HG03108 (cell line): Measurements from ENCODE around the gene LRCOL1.

Experiments used
- ATAC-seq: cut with Tn5 transposase; IDR thresholded peaks from one replicate; pipeline ENCODE4 v1.9.1; 2021; ENCODE audit warnings: moderate library complexity; ENCODE audit not compliant: unreplicated experiment

LRCOL1 gene

GRCh38 chr12:132637811-132638210, 27.4 kb upstream of the LRCOL1 start:
- no peak for ATAC-seq

GRCh38 chr12:132635076-132635955, 24.9 kb upstream of the LRCOL1 start:
- ATAC-seq, result no peak

GRCh38 chr12:132634411-132634990, 24.1 kb upstream of the LRCOL1 start:
- ATAC-seq, result no peak

- ATAC-seq, result no peak
Observed at GRCh38 chr12:132633901-132634300, 23.5 kb upstream of the LRCOL1 start.

- no peak for ATAC-seq
Observed at GRCh38 chr12:132633398-132633797, 23.0 kb upstream of the LRCOL1 start.

- no peak for ATAC-seq
Observed at GRCh38 chr12:132632521-132633228, 22.3 kb upstream of the LRCOL1 start.

GRCh38 chr12:132631666-132632065, 21.3 kb upstream of the LRCOL1 start:
- ATAC-seq, result no peak

GRCh38 chr12:132630672-132631071, 20.3 kb upstream of the LRCOL1 start:
- ATAC-seq, result no peak

GRCh38 chr12:132629330-132629729, 18.9 kb upstream of the LRCOL1 start:
- ATAC-seq, result no peak

GRCh38 chr12:132625731-132626430, 15.5 kb upstream of the LRCOL1 start:
- ATAC-seq, result no peak

GRCh38 chr12:132624910-132625630, 14.7 kb upstream of the LRCOL1 start:
- ATAC-seq, result no peak

GRCh38 chr12:132624186-132624855, 13.9 kb upstream of the LRCOL1 start:
- ATAC-seq, result no peak

GRCh38 chr12:132623072-132623869, 12.9 kb upstream of the LRCOL1 start:
- no peak for ATAC-seq

- no peak for ATAC-seq
Observed at GRCh38 chr12:132622437-132623071, 12.2 kb upstream of the LRCOL1 start.

GRCh38 chr12:132621657-132622435, 11.5 kb upstream of the LRCOL1 start:
- ATAC-seq, result no peak

- no peak for ATAC-seq
Observed at GRCh38 chr12:132620899-132621656, 10.7 kb upstream of the LRCOL1 start.
